Measurements from ENCODE around the gene ADD3.

Gene ADD3

GRCh38 chr10:109971634-109972033 is 36.1 kb upstream of the ADD3 start:
- no peak for TF ChIP-seq CTCF (conservative IDR thresholded peaks at IDR 0.05; ENCODE audit: control insufficient read depth, insufficient read depth, low read depth, low read length)
- no peak overlapping the region for H3K4me3 ChIP-seq (ENCODE audit: control insufficient read depth, low read depth, low read length)
- DNase-seq (ENCODE audit: low read depth): no peak

- TF ChIP-seq CTCF (conservative IDR thresholded peaks at IDR 0.05; ENCODE audit: control insufficient read depth, insufficient read depth, low read depth, low read length): no peak
- DNase-seq (ENCODE audit: low read depth): no peak
- no peak overlapping the region for H3K4me3 ChIP-seq (ENCODE audit: control insufficient read depth, low read depth, low read length)
Measured at GRCh38 chr10:109972372-109973001, 35.3 kb upstream of the ADD3 start.

- no peak for TF ChIP-seq CTCF (conservative IDR thresholded peaks at IDR 0.05; ENCODE audit: control insufficient read depth, insufficient read depth, low read depth, low read length)
- H3K4me3 ChIP-seq (ENCODE audit: control insufficient read depth, low read depth, low read length): no peak overlapping the region
- no peak for DNase-seq (ENCODE audit: low read depth)
Measured at GRCh38 chr10:109973326-109973829, 34.4 kb upstream of the ADD3 start.

- TF ChIP-seq CTCF (conservative IDR thresholded peaks at IDR 0.05; ENCODE audit: control insufficient read depth, insufficient read depth, low read depth, low read length): no peak
- no peak overlapping the region for H3K4me3 ChIP-seq (ENCODE audit: control insufficient read depth, low read depth, low read length)
- DNase-seq (ENCODE audit: low read depth): no peak
Measured at GRCh38 chr10:109974504-109975191, 33.1 kb upstream of the ADD3 start.

GRCh38 chr10:109975244-109976190 is 32.3 kb upstream of the ADD3 start:
- DNase-seq (ENCODE audit: low read depth): no peak
- no peak overlapping the region for H3K4me3 ChIP-seq (ENCODE audit: control insufficient read depth, low read depth, low read length)
- TF ChIP-seq CTCF (conservative IDR thresholded peaks at IDR 0.05; ENCODE audit: control insufficient read depth, insufficient read depth, low read depth, low read length): no peak

- no peak for TF ChIP-seq CTCF (conservative IDR thresholded peaks at IDR 0.05; ENCODE audit: control insufficient read depth, insufficient read depth, low read depth, low read length)
- no peak overlapping the region for H3K4me3 ChIP-seq (ENCODE audit: control insufficient read depth, low read depth, low read length)
- DNase-seq (ENCODE audit: low read depth): no peak
Measured at GRCh38 chr10:109976681-109977080, 31.1 kb upstream of the ADD3 start.

All from fibroblast of mammary gland (primary cell).